Gastroesophageal sphincter (tissue), 3 donors: ENCODE data around the gene PEAK1.

Source experiments
- CTCF ChIP-seq, 4 experiments: fragments of 200-600 bp in 2 of 4; fragments of 450-650 bp in 2 of 4; sonication (generic) in 1 of 4; IDR thresholded peaks; one replicate each; pipeline ENCODE4 v1.5.1; 2017 to 2019; ENCODE audit warnings: antibody characterized with exemption in 4 of 4, mild to moderate bottlenecking in 2 of 4, moderate library complexity in 2 of 4
- EP300 ChIP-seq: sonication (generic); formaldehyde crosslinking; IDR thresholded peaks from one replicate; pipeline ENCODE4 v1.6.1; 2017; ENCODE audit warnings: antibody characterized with exemption, mild to moderate bottlenecking
- POLR2A ChIP-seq, 2 donors: fragments of 450-650 bp; IDR thresholded peaks; one replicate each; pipeline ENCODE4 v1.6.1; 2017; ENCODE audit warnings: antibody characterized with exemption in 2 of 2, mild to moderate bottlenecking in 2 of 2, moderate library complexity in 1 of 2
- POLR2AphosphoS5 ChIP-seq: sonication (generic); formaldehyde crosslinking; IDR thresholded peaks from one replicate; pipeline ENCODE4 v1.6.1; 2017; ENCODE audit warnings: antibody characterized with exemption

- TF ChIP-seq CTCF (IDR thresholded peaks at IDR 0.05) (no peak), POLR2AphosphoS5 (no peak), POLR2A (IDR thresholded peaks at IDR 0.05) (no peak), EP300 (no peak)
These were observed 49.0 kb upstream of the PEAK1 start for GRCh38 chr15:77468896-77469295.
